ENCODE results near the gene CD7. TPM values are rescaled to one million over a fixed set of nuclear protein-coding genes. Genes with fewer than 3 reads are reported as not detected.

CD7 gene
- polyA plus RNA-seq, 1 of the 3 experiments (the other 2 are of a cell fraction) = 0.07 TPM

GRCh38 chr17:82310877-82311276 is 6.5 kb downstream of the CD7 start:
- Histone ChIP-seq H4K20me1 (ENCODE audit: insufficient read depth) (no peaks in the 10 kb centered on the region), H3K27me3 (ENCODE audit: insufficient read depth) (no peaks in the 10 kb centered on the region; the same call in 1 of the 2 replicates), H3K9ac (no peak overlapping the region), H3K4me3 (ENCODE audit: low read depth in 2 of 2, low read length in 1 of 2) (no peak overlapping the region), H3K4me1 (ENCODE audit: control insufficient read depth in 1 of 2, insufficient read depth in 2 of 2, low read depth in 1 of 2, low read length in 1 of 2) (no peaks in the 10 kb centered on the region; a peak in 1 of 4 replicates), H3K36me3 (replicated peaks in 1 of 2; ENCODE audit: control insufficient read depth in 1 of 2, insufficient read depth in 2 of 2, low read length in 1 of 2) (no peaks in the 10 kb centered on the region), H3K4me2 (no peak overlapping the region), H3K27ac (ENCODE audit: low read depth in 2 of 2, low read length in 1 of 2) (no peak overlapping the region), H3K9me2 (no peaks in the 10 kb centered on the region), H3K9me3 (no peaks in the 10 kb centered on the region), H3F3A (replicated peaks; ENCODE audit: insufficient read depth) (no peaks in the 10 kb centered on the region), H2AFZ (ENCODE audit: low read depth) (no peak overlapping the region), H3K79me2 (ENCODE audit: insufficient read depth) (no peaks in the 10 kb centered on the region)
- CTCF ChIA-PET = interaction anchor here (0.9 to 4.7 kb wide), 4 partner anchors 11 to 75 kb away, joined by 3 to 26 read pairs (median 6); no protein-coding TSS in a partner anchor
- no peak for DNase-seq
- POLR2A ChIA-PET = no interaction called here
- TF ChIP-seq, protein P1, sequence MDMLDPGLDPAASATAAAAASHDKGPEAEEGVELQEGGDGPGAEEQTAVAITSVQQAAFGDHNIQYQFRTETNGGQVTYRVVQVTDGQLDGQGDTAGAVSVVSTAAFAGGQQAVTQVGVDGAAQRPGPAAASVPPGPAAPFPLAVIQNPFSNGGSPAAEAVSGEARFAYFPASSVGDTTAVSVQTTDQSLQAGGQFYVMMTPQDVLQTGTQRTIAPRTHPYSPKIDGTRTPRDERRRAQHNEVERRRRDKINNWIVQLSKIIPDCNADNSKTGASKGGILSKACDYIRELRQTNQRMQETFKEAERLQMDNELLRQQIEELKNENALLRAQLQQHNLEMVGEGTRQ (IDR thresholded peaks at IDR 0.05; ENCODE audit: borderline replicate concordance, low read depth, low read length) = no peak
- TF ChIP-seq EZH2phosphoT487 (IDR thresholded peaks at IDR 0.05; ENCODE audit: borderline replicate concordance, low read depth) (no peak), TEAD4 (IDR thresholded peaks at IDR 0.05; ENCODE audit: borderline replicate concordance, insufficient read depth) (no peak), CHD2 (IDR thresholded peaks at IDR 0.05; ENCODE audit: low read length, partially characterized antibody) (no peak), EP300 (IDR thresholded peaks at IDR 0.05; ENCODE audit: borderline replicate concordance in 1 of 2, low read depth in 1 of 2, low read length in 1 of 2) (no peak)
- 71% methylated on average over 20 of the region's 21 CpGs for WGBS (ENCODE audit: low lambda C conversion rate)

DNA sequence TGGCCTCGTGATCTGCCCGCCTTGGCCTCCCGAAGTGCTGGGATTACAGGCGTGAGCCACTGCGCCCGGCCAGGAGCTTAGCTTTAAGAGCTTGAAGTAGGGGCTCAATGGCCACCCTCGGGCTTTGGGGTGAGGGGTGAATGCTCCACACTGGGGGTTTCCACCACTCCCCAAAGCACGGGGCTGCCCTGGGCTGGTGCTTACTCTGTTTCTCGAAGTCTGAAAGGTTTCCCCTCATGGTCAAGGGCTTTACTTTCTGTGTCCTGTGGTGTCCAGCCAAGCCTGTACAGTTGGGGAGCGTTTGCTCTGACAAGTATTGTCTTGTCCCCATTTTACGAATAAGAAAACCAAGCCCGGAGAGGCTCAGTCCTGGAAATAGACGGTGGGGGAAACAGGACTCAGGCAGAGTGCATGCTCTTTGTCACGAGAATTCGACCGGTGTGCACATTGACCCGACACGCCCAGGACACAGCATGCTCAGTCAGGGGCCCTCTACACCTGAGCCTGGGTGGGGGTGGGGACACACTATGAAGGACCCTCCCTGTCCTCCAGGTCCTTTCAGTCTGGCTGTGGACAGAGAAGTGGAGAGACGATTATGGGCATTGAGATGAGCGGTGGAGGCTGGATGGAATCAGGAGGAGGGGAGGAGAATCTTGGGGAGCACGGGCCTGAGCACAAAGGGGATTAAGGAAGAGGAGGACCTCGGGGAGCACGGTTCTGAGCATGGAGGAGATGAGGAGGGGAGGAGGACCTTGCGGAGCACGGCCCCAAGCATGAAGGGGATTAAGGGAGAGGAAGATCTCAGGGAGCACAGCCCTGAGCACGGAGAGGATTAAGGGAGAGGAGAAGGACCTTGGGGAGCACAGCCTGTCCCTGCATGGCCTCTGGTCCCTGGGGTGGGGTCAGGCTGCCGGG is 7.5 kb downstream of the CD7 start:
- H3K79me2 ChIP-seq (ENCODE audit: insufficient read depth) = no peaks in the 10 kb centered on the region
- CTCF ChIA-PET = interaction anchor here (0.6 to 15.1 kb wide), 7 partner anchors 10 to 350 kb away, joined by 3 to 153 read pairs (median 4); no protein-coding TSS in a partner anchor
- no peak for DNase-seq
- H3K27ac ChIP-seq (ENCODE audit: low read depth in 2 of 2, low read length in 1 of 2) = no peak overlapping the region
- no peaks in the 10 kb centered on the region for H3K9me3 ChIP-seq
- peaks cover 0 to 8% of the 10 kb centered on the region in 2 experiments; a peak in 1 of 4 replicates for H3K4me1 ChIP-seq (ENCODE audit: control insufficient read depth in 1 of 2, insufficient read depth in 2 of 2, low read depth in 1 of 2, low read length in 1 of 2)
- H4K20me1 ChIP-seq (ENCODE audit: insufficient read depth) = no peaks in the 10 kb centered on the region
- H3F3A ChIP-seq (replicated peaks; ENCODE audit: insufficient read depth) = no peaks in the 10 kb centered on the region
- H3K4me3 ChIP-seq (ENCODE audit: low read depth in 2 of 2, low read length in 1 of 2) = no peak overlapping the region
- TF ChIP-seq TEAD4 (IDR thresholded peaks at IDR 0.05; ENCODE audit: borderline replicate concordance, insufficient read depth) = no peak
- TF ChIP-seq YY1 (IDR thresholded peaks at IDR 0.05; ENCODE audit: low read depth) = no peak
- TF ChIP-seq CHD2 (IDR thresholded peaks at IDR 0.05; ENCODE audit: low read length, partially characterized antibody) = no peak
- TF ChIP-seq GATA2 (CRISPR knock-in tag; IDR thresholded peaks at IDR 0.05) = no peak
- TF ChIP-seq, protein P2, sequence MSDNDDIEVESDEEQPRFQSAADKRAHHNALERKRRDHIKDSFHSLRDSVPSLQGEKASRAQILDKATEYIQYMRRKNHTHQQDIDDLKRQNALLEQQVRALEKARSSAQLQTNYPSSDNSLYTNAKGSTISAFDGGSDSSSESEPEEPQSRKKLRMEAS (IDR thresholded peaks at IDR 0.05; ENCODE audit: low read depth) = no peak
- TF ChIP-seq, protein P3, sequence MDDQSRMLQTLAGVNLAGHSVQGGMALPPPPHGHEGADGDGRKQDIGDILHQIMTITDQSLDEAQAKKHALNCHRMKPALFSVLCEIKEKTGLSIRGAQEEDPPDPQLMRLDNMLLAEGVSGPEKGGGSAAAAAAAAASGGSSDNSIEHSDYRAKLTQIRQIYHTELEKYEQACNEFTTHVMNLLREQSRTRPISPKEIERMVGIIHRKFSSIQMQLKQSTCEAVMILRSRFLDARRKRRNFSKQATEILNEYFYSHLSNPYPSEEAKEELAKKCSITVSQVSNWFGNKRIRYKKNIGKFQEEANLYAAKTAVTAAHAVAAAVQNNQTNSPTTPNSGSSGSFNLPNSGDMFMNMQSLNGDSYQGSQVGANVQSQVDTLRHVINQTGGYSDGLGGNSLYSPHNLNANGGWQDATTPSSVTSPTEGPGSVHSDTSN (IDR thresholded peaks at IDR 0.05) = no peak
- TF ChIP-seq RAD21 (IDR thresholded peaks at IDR 0.05; ENCODE audit: low read length) = no peak
- no peak for TF ChIP-seq SMC3 (IDR thresholded peaks at IDR 0.05; ENCODE audit: low read depth, low read length)
- no peak for TF ChIP-seq EP300 (IDR thresholded peaks at IDR 0.05; ENCODE audit: borderline replicate concordance in 1 of 2, low read depth in 1 of 2, low read length in 1 of 2)
- H3K9ac ChIP-seq = no peak overlapping the region
- H3K27me3 ChIP-seq (ENCODE audit: insufficient read depth) = no peaks in the 10 kb centered on the region; the same call in 1 of the 2 replicates
- POLR2A ChIA-PET = no interaction called here
- no peaks in the 10 kb centered on the region for H3K9me2 ChIP-seq
- H2AFZ ChIP-seq (ENCODE audit: low read depth) = no peak overlapping the region
- H3K36me3 ChIP-seq (replicated peaks in 1 of 2; ENCODE audit: control insufficient read depth in 1 of 2, insufficient read depth in 2 of 2, low read length in 1 of 2) = no peaks in the 10 kb centered on the region
- no peak overlapping the region for H3K4me2 ChIP-seq
- WGBS (ENCODE audit: low lambda C conversion rate) = 73% methylated on average over 27 of the region's 27 CpGs

All from SK-N-SH (cell line).